HG03342 (cell line): ENCODE measurements around the gene KIRREL3.
"Not testable (repeated sequence)": the region's sequence is repeated elsewhere in the genome, so short reads cannot be mapped to it uniquely, and the experiment has no call there.

ENCODE experiments used
- ATAC-seq: cut with Tn5 transposase; IDR thresholded peaks from one replicate; pipeline ENCODE4 v1.9.1; 2021; ENCODE audit warnings: mild to moderate bottlenecking, moderate library complexity; ENCODE audit not compliant: unreplicated experiment

The KIRREL3 gene

DNA sequence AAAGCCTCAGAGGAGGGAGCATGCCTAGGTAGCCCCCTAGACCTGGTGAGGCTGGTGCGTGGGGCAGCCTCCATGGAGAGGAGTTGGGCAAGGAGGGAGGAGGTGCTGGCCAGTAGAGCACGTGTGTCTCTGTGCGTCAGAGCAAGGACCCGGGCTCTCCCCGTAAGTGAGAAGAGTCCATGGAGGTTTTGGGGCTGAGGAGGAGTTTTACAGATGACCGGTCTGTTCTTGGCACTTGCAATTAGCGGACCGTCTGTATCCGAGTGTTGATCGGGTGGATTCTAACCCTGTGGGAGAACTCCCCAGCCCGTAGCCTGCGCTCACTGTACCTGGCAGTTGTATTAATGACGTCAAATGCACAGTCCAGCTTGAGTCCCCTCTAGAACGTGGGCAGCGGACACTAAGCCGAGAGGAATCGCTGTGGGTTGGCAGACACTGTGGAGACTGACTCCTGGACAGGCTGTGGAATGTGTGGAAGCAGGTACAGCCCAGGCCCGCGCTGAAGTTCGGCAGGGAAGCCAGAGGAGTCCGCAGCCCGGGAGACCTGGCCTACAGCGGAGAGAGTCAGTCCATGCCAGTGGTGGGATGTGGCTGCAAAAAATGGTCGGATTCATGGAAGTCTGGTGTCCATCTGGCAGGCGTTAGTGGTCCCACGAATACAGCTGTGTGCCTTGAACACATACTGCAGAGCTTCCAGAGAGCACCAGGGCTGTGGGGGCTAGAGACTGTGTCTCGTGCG is 625.8 kb downstream of the KIRREL3 start:
- ATAC-seq = not testable (repeated sequence)

DNA sequence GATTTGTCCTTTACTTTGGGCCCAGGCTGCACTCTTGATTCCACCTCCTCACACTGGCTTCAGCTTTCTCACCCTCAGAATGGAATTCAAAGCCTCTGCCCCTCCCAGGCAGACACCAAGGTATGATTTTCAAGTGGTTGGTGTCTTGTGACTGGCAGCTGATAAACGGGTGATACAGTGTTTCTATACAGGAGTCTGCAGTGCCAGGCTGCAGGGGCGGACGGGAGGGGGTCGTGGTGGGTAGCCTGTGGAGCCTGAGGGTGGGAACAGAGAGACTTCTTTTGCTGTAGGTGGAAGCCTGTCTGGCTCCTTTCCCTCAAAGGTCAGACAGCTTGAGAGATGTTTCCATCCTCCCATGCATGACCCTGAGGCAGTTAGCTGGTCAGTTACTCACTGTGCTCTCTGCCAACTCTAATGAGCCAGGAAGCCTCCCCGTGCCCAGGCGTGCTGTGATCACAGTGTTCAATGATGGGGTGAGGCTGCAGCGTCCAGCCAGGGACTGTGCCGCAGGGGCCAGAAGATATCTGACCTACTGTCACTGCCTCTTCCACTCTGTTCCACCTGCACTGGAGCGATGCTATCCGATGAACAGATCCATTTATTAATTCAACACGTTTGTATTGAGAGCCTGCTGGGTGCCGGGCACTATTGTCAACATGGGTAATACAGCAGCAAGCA is 627.0 kb downstream of the KIRREL3 start:
- ATAC-seq = not testable (repeated sequence)
